Mucosa of descending colon (tissue), 3 donors: ENCODE results near the gene ST6GALNAC4. TPM values are rescaled to one million over a fixed set of nuclear protein-coding genes. Genes with fewer than 3 reads are reported as not detected.

ENCODE experiments used
- ATAC-seq: fragments of 200-7000 bp; cut with Tn5 transposase; one replicate; pipeline ENCODE4 v1.9.1; 2020; ENCODE audit warnings: mild to moderate bottlenecking, moderate library complexity
- DNase-seq, 3 donors: peaks; one replicate each; pipeline ENCODE4 v3.0.0-alpha.2; 2020
- H3K36me3 ChIP-seq: fragments of 200-600 bp; one replicate; pipeline ENCODE4 v1.8.0; 2021; ENCODE audit warnings: low read depth, mild to moderate bottlenecking
- H3K4me1 ChIP-seq: fragments of 200-600 bp; one replicate; pipeline ENCODE4 v1.8.0; 2021; ENCODE audit warnings: low read depth, mild to moderate bottlenecking
- H3K4me3 ChIP-seq: fragments of 200-600 bp; one replicate; pipeline ENCODE4 v1.8.0; 2021; ENCODE audit warnings: mild to moderate bottlenecking
- H3K9me3 ChIP-seq: fragments of 200-600 bp; one replicate; pipeline ENCODE4 v1.8.0; 2021; ENCODE audit warnings: mild to moderate bottlenecking
- CTCF ChIP-seq: fragments of 200-600 bp; IDR thresholded peaks from one replicate; pipeline ENCODE4 v1.8.0; 2022; ENCODE audit warnings: antibody characterized with exemption, mild to moderate bottlenecking
- intact Hi-C, 2 donors: fragments of 100-400 bp; cut with DNase I in 1 of 2; cut with micrococcal nuclease in 1 of 2; formaldehyde crosslinking; loops; one replicate each; pipeline versions ENCODE4 v1.11.0 to v1.11.1; 2022; cut with DNase I, micrococcal nuclease
- total RNA-seq, 3 donors: library from RNA; stranded (reverse); fragmentation: NEBNext Ultra II Directional in 2 of 3; extraction: Animal tissue kit (Norgen Biotek cat#: 25700) in 2 of 3; gene quantifications; one replicate each; pipeline versions ENCODE4 v1.2.1 to v1.2.4, GENCODE V29; 2021 to 2023
- donor health status: DM: no; HTN: no; CAD: no; lungs with moderate emphysema.
- donor health status: DM: no; HTN: no; CAD: no.
- donor health status: DM: no; HTN: yes; CAD: no.

Gene ST6GALNAC4
- total RNA-seq, 3 donors from 2014 or later, result 31.0 to 39.2 (median 37.2) TPM

GRCh38 chr9:127958728-127959127, 41.9 kb upstream of the ST6GALNAC4 start:
- ATAC-seq (no peak), DNase-seq (no peak)
- intact Hi-C loops, result loop anchor here in 1 of 2 donors (10.0 kb wide), 1 partner anchor 156 kb away; no protein-coding TSS in a partner anchor
- no peak for TF ChIP-seq CTCF
- H3K36me3 ChIP-seq, result no peaks in the 10 kb centered on the region
- no peaks in the 10 kb centered on the region for H3K9me3 ChIP-seq
- H3K4me3 ChIP-seq, result no peak overlapping the region
- peaks cover 60% of the 10 kb centered on the region for H3K4me1 ChIP-seq

- peaks cover 59% of the 10 kb centered on the region for H3K4me1 ChIP-seq
- intact Hi-C loops, result loop anchor here in 1 of 2 donors (10.0 kb wide), 1 partner anchor 159 kb away; no protein-coding TSS in a partner anchor
- H3K4me3 ChIP-seq, result no peak overlapping the region
- no peaks in the 10 kb centered on the region for H3K9me3 ChIP-seq
- peak; percentile 92 for ATAC-seq
- peak; percentile 89 to 95 (median 93) for DNase-seq
- H3K36me3 ChIP-seq, result no peaks in the 10 kb centered on the region
- TF ChIP-seq CTCF, result peak; percentile 76
Measured at GRCh38 chr9:127955294-127956015, 38.6 kb upstream of the ST6GALNAC4 start.

GRCh38 chr9:127954831-127955293, 38.0 kb upstream of the ST6GALNAC4 start:
- H3K36me3 ChIP-seq, result no peaks in the 10 kb centered on the region
- no peak for TF ChIP-seq CTCF
- H3K4me3 ChIP-seq, result no peak overlapping the region
- no peak for ATAC-seq
- H3K9me3 ChIP-seq, result no peaks in the 10 kb centered on the region
- peak in 1 of 3 donors; percentile 55 for DNase-seq
- intact Hi-C loops, result loop anchor here in 1 of 2 donors (10.0 kb wide), 1 partner anchor 160 kb away; no protein-coding TSS in a partner anchor
- H3K4me1 ChIP-seq, result peaks cover 53% of the 10 kb centered on the region

DNA sequence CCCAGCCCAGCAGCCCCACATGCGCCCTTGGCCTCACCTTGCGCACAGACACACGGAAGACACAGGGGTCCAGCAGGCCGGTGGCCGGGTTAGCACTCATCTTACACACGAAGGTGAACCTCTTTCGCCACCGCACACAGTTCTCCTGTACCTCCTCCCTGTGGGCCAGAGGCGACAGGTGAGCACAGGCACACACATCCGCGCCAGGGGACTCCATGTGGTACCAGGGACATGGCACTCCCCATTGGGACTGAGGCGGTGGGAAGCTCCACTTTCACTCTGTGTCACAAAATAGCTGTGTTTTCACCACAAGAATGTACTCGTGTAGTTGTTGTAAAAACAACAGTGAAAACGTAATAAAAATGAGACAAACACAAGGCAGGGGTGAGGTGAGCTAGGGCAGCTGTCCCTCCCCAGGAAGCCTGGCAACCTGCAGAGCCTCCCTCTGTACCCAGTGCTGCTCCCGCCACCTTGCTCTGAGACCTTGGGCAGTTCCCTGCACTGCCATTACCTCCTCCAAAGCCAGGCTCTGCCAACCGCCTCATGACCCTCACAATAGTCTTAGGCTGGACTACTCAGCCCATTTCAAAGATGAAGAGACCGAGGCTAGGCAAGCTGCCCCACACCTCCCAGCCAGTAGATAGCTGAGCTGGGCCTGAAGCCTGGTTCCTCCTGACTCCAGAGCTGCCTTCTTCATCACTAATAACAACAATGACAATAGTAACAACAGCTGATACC, 37.1 kb upstream of the ST6GALNAC4 start:
- intact Hi-C loops, result loop anchor here in 1 of 2 donors (10.0 kb wide), 1 partner anchor 161 kb away; no protein-coding TSS in a partner anchor
- no peak for TF ChIP-seq CTCF
- H3K4me3 ChIP-seq, result no peak overlapping the region
- peaks cover 52% of the 10 kb centered on the region for H3K4me1 ChIP-seq
- H3K9me3 ChIP-seq, result no peaks in the 10 kb centered on the region
- DNase-seq (peak in 1 of 3 donors; percentile 51), ATAC-seq (peak; percentile 28)
- H3K36me3 ChIP-seq, result no peaks in the 10 kb centered on the region

DNA sequence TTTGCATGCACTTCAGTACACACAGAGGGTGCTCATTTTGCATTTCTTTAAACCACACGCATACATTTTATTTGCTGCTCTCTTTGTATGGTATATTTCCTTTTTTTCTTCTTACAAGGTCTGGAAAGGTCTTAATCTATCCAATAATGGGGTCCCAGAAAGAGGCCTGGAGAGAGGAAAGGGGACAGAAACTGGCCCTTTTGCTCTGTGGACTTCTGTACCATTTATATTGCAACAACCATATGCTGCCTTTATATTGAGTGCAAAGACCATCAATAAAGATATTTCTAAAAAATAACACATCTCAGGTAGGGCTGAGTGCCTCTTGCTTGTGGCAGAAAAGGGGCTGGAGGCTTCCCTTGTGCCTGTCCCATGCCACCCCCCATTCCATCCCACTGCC, 36.3 kb upstream of the ST6GALNAC4 start:
- no peaks in the 10 kb centered on the region for H3K9me3 ChIP-seq
- intact Hi-C loops, result loop anchor here in 1 of 2 donors (10.0 kb wide), 1 partner anchor 162 kb away; no protein-coding TSS in a partner anchor
- peaks cover 52% of the 10 kb centered on the region for H3K4me1 ChIP-seq
- ATAC-seq (no peak), DNase-seq (no peak)
- H3K4me3 ChIP-seq, result no peak overlapping the region
- no peak for TF ChIP-seq CTCF
- H3K36me3 ChIP-seq, result no peaks in the 10 kb centered on the region
